ENCODE measurements around the gene AFF2.

Gene AFF2

DNA sequence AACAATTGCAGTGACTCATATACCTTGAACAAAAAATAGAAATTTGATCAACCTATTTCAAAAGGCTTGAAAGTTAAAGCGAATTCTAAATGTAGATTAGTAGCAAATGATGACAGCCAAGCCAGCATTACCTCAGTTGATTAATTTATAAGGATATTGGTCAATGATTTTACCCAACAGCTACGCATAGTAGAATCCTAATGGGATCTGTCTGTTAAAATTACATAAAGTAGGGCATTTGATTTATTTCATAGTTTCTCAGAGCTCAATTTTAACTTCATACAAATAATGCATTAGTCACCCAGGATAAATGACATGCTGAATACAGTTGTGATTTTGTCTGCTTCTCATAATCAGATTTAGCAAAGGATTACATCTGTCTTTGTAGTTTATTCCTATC is 12.0 kb downstream of the AFF2 start:
- no peaks in the 10 kb centered on the region for H3K36me3 ChIP-seq (ENCODE audit: insufficient read depth)
- H3K4me1 ChIP-seq (ENCODE audit: low read depth, poor library complexity, severe bottlenecking): no peaks in the 10 kb centered on the region
- no peaks in the 10 kb centered on the region for H3K79me2 ChIP-seq (ENCODE audit: insufficient read depth, low read depth)
- no peaks in the 10 kb centered on the region for H3K27me3 ChIP-seq (ENCODE audit: insufficient read depth, low read depth)
- no peak overlapping the region for H3K4me3 ChIP-seq (IDR thresholded peaks at IDR 0.05; ENCODE audit: insufficient read depth, low read depth, low read length)
- H3K27ac ChIP-seq: no peak overlapping the region
- no peaks in the 10 kb centered on the region for H4K20me1 ChIP-seq (ENCODE audit: insufficient read depth)
- TF ChIP-seq, protein P1, sequence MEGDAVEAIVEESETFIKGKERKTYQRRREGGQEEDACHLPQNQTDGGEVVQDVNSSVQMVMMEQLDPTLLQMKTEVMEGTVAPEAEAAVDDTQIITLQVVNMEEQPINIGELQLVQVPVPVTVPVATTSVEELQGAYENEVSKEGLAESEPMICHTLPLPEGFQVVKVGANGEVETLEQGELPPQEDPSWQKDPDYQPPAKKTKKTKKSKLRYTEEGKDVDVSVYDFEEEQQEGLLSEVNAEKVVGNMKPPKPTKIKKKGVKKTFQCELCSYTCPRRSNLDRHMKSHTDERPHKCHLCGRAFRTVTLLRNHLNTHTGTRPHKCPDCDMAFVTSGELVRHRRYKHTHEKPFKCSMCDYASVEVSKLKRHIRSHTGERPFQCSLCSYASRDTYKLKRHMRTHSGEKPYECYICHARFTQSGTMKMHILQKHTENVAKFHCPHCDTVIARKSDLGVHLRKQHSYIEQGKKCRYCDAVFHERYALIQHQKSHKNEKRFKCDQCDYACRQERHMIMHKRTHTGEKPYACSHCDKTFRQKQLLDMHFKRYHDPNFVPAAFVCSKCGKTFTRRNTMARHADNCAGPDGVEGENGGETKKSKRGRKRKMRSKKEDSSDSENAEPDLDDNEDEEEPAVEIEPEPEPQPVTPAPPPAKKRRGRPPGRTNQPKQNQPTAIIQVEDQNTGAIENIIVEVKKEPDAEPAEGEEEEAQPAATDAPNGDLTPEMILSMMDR (conservative IDR thresholded peaks at IDR 0.05; ENCODE audit: low read depth, low read length): no peak
- H2AFZ ChIP-seq (ENCODE audit: low read depth): no peak overlapping the region
- no peak overlapping the region for H3K4me2 ChIP-seq
- H3K9ac ChIP-seq: no peak overlapping the region

DNA sequence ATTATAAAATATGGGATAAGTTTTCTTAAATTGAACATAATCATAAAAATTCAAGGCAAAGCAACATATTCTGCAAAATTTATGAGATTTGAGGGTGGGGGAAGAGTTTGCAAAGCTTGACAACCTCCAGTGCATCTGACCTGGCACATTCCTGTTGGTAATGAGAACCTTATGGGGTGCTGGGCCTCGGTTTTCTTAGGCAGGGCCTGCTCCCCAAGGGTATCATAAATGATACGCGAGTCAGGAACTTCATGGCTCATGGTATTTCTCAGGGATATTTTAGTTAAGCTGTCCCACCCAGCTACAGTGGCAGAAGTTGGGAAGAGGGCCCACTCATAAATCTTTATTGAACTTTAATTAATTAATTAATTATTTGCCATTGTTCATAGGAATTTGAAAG is 13.2 kb downstream of the AFF2 start:
- no peaks in the 10 kb centered on the region for H4K20me1 ChIP-seq (ENCODE audit: insufficient read depth)
- no peak overlapping the region for H3K27ac ChIP-seq
- TF ChIP-seq, protein P1 (conservative IDR thresholded peaks at IDR 0.05; ENCODE audit: low read depth, low read length): no peak
- H3K4me2 ChIP-seq: no peak overlapping the region
- H3K4me3 ChIP-seq (IDR thresholded peaks at IDR 0.05; ENCODE audit: insufficient read depth, low read depth, low read length): no peak overlapping the region
- H3K36me3 ChIP-seq (ENCODE audit: insufficient read depth): no peaks in the 10 kb centered on the region
- H3K9ac ChIP-seq: no peak overlapping the region
- no peaks in the 10 kb centered on the region for H3K27me3 ChIP-seq (ENCODE audit: insufficient read depth, low read depth)
- H3K79me2 ChIP-seq (ENCODE audit: insufficient read depth, low read depth): no peaks in the 10 kb centered on the region
- H3K4me1 ChIP-seq (ENCODE audit: low read depth, poor library complexity, severe bottlenecking): no peaks in the 10 kb centered on the region
- no peak overlapping the region for H2AFZ ChIP-seq (ENCODE audit: low read depth)

DNA sequence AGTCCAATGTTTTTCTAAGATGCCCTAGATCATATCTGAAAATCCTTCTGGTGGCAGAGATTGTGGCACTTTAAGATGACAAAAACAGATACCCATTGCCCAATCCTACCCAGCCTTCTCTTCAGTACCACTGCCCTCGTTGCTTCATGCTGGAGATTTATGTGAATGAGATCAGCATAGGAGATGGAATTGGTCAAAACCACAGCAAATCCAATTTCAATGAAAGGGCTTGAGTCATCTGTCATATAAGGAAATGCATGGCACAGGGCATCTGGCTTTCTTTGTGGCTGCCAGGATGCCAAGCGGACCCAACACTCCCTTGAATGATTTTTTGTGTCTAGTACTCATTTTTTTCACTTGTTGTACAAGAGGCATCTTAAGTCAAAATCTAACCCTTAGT is 16.8 kb downstream of the AFF2 start:
- Histone ChIP-seq H3K4me1 (ENCODE audit: low read depth, poor library complexity, severe bottlenecking) (no peaks in the 10 kb centered on the region), H4K20me1 (ENCODE audit: insufficient read depth) (no peaks in the 10 kb centered on the region), H3K36me3 (ENCODE audit: insufficient read depth) (no peaks in the 10 kb centered on the region), H3K9ac (no peak overlapping the region), H3K79me2 (ENCODE audit: insufficient read depth, low read depth) (no peaks in the 10 kb centered on the region), H3K4me3 (IDR thresholded peaks at IDR 0.05; ENCODE audit: insufficient read depth, low read depth, low read length) (no peak overlapping the region), H3K27me3 (ENCODE audit: insufficient read depth, low read depth) (no peaks in the 10 kb centered on the region), H3K4me2 (no peak overlapping the region), H2AFZ (ENCODE audit: low read depth) (no peak overlapping the region), H3K27ac (no peak overlapping the region)
- TF ChIP-seq, protein P1 (conservative IDR thresholded peaks at IDR 0.05; ENCODE audit: low read depth, low read length): no peak

DNA sequence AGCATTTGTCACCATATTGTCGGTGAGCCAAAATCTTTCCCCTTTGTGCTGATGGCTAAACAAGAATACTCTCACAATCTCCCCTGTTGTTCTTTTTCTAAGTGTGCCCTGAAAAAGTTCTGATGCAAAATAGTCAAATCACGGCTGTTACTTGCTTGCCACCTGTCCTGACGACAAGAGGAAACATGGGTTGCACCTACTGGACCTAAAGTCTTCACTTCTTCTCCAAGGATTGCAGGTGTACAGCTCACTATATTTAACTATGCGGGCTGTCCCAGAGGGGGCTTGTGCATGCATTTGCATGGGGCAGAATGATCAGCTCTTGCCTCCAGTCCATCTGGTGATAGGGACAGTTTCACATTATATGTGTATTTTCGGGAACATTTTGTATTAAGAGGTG is 21.6 kb downstream of the AFF2 start:
- no peaks in the 10 kb centered on the region for H3K36me3 ChIP-seq (ENCODE audit: insufficient read depth)
- no peaks in the 10 kb centered on the region for H3K4me1 ChIP-seq (ENCODE audit: low read depth, poor library complexity, severe bottlenecking)
- H3K4me3 ChIP-seq (IDR thresholded peaks at IDR 0.05; ENCODE audit: insufficient read depth, low read depth, low read length): no peak overlapping the region
- no peaks in the 10 kb centered on the region for H3K79me2 ChIP-seq (ENCODE audit: insufficient read depth, low read depth)
- no peaks in the 10 kb centered on the region for H3K27me3 ChIP-seq (ENCODE audit: insufficient read depth, low read depth)
- H3K9ac ChIP-seq: no peak overlapping the region
- no peak overlapping the region for H3K27ac ChIP-seq
- H2AFZ ChIP-seq (ENCODE audit: low read depth): no peak overlapping the region
- no peaks in the 10 kb centered on the region for H4K20me1 ChIP-seq (ENCODE audit: insufficient read depth)
- no peak overlapping the region for H3K4me2 ChIP-seq
- TF ChIP-seq, protein P1 (conservative IDR thresholded peaks at IDR 0.05; ENCODE audit: low read depth, low read length): no peak
